ENCODE results near the gene UBE3C. TPM values are rescaled to one million over a fixed set of nuclear protein-coding genes. Genes with fewer than 3 reads are reported as not detected.

UBE3C gene
- total and polyA plus RNA-seq, 2 of the 13 experiments (the other 11 are each of a cell fraction or from before 2014, with no cell fraction given) = 27.0 to 48.2 TPM

GRCh38 chr7:157141525-157142060 is 2.9 kb downstream of the UBE3C start:
- BruUV-seq (replicated peaks) = no TSS peak
- intact Hi-C loops (cut with micrococcal nuclease; ENCODE audit: unreplicated experiment) (no loop called here), in situ Hi-C loops (cut with HindIII; ENCODE audit: extremely low pct_ligation_motif_present, low pct_unique_long_range_greater_than_20kb) (no loop called here)
- WGBS (ENCODE audit: low lambda C conversion rate) = over 99% methylated on average over 15 of the region's 16 CpGs
- DNase-seq (ENCODE audit: low spot score) (no peak), ATAC-seq (no peak), FAIRE-seq (no peak)
- Histone ChIP-seq H3K4me3 (replicated peaks in 1 of 3; ENCODE audit: insufficient read depth in 1 of 3, low read depth in 2 of 3, low read length in 3 of 3) (peak overlapping the region in 1 of 3 experiments; percentile 88; a peak in 1 of 6 replicates), H4K20me1 (ENCODE audit: insufficient read depth, low read length) (peaks cover 50% of the 10 kb centered on the region), H3K36me3 (replicated peaks in 1 of 2; ENCODE audit: control insufficient read depth in 1 of 2, insufficient read depth in 2 of 2, low read length in 2 of 2) (peaks cover 5 to 23% of the 10 kb centered on the region in 2 experiments), H2AFZ (ENCODE audit: low read length) (no peak overlapping the region), H3K9ac (ENCODE audit: insufficient read depth, low read depth, low read length) (no peak overlapping the region), H3K9me3 (ENCODE audit: low read length) (no peaks in the 10 kb centered on the region), H3K79me2 (ENCODE audit: insufficient read depth, low read length) (peaks cover 73% of the 10 kb centered on the region), H3K4me1 (ENCODE audit: insufficient read depth, low read length) (peaks cover 54% of the 10 kb centered on the region), H3K27ac (ENCODE audit: extremely low read length, insufficient read depth, low read length) (no peak overlapping the region), H3K4me2 (ENCODE audit: low read depth, low read length) (peak overlapping the region; percentile 99), H3K27me3 (ENCODE audit: control insufficient read depth in 1 of 2, insufficient read depth in 2 of 2, low read length in 2 of 2) (no peaks in the 10 kb centered on the region; a peak in 1 of 5 replicates)
- CTCF ChIA-PET (ENCODE audit: low intra/inter-chr PET ratio, low total read pairs) = no interaction called here
- POLR2A ChIA-PET = interaction anchor here (1.2 kb wide), 1 partner anchor 153 kb away, joined by 3 read pairs; no protein-coding TSS in a partner anchor
- TF ChIP-seq ZBTB38 (CRISPR knock-in tag; IDR thresholded peaks at IDR 0.05) (0 out of 2 replicates have a peak, but pooled peaks have one; percentile 23), SRSF9 (IDR thresholded peaks at IDR 0.05; ENCODE audit: borderline replicate concordance, insufficient read depth, low read depth, low read length, poor library complexity, severe bottlenecking) (no peak)

- no peaks in the 10 kb centered on the region; a peak in 1 of 5 replicates for H3K27me3 ChIP-seq (ENCODE audit: control insufficient read depth in 1 of 2, insufficient read depth in 2 of 2, low read length in 2 of 2)
- no peak for DNase-seq (ENCODE audit: low spot score)
- no peak for ATAC-seq
- ChIA-PET CTCF (ENCODE audit: low intra/inter-chr PET ratio, low total read pairs) (no interaction called here), POLR2A (no interaction called here)
- TF ChIP-seq BHLHE40 (IDR thresholded peaks at IDR 0.05; ENCODE audit: low read length) = no peak
- TF ChIP-seq ZNF563 (CRISPR knock-in tag; IDR thresholded peaks at IDR 0.05) = no peak
- TF ChIP-seq CENPX (CRISPR knock-in tag; IDR thresholded peaks at IDR 0.05) = no peak
- no peak for TF ChIP-seq TRAFD1 (CRISPR knock-in tag; IDR thresholded peaks at IDR 0.05; ENCODE audit: borderline replicate concordance)
- TF ChIP-seq PREB (CRISPR knock-in tag; IDR thresholded peaks at IDR 0.05) = no peak
- TF ChIP-seq SYNCRIP (IDR thresholded peaks at IDR 0.05; ENCODE audit: insufficient read depth, low read depth, low read length) = no peak
- no peak for TF ChIP-seq ZNF704 (CRISPR knock-in tag; IDR thresholded peaks at IDR 0.05; ENCODE audit: borderline replicate concordance)
- TF ChIP-seq HHEX (CRISPR knock-in tag; IDR thresholded peaks at IDR 0.05) = no peak
- TF ChIP-seq ETS1 (CRISPR knock-in tag; IDR thresholded peaks at IDR 0.05) = no peak
- H3K4me1 ChIP-seq (ENCODE audit: insufficient read depth, low read length) = peaks cover 60% of the 10 kb centered on the region
- H4K20me1 ChIP-seq (ENCODE audit: insufficient read depth, low read length) = peaks cover 72% of the 10 kb centered on the region
- intact Hi-C loops (cut with micrococcal nuclease; ENCODE audit: unreplicated experiment) (no loop called here), in situ Hi-C loops (cut with HindIII; ENCODE audit: extremely low pct_ligation_motif_present, low pct_unique_long_range_greater_than_20kb) (no loop called here)
- no peak overlapping the region for H3K27ac ChIP-seq (ENCODE audit: extremely low read length, insufficient read depth, low read length)
- H3K36me3 ChIP-seq (replicated peaks in 1 of 2; ENCODE audit: control insufficient read depth in 1 of 2, insufficient read depth in 2 of 2, low read length in 2 of 2) = peaks cover 5 to 25% of the 10 kb centered on the region in 2 experiments
- H2AFZ ChIP-seq (ENCODE audit: low read length) = no peak overlapping the region
- no TSS peak for BruUV-seq (replicated peaks)
- no peak overlapping the region for H3K9ac ChIP-seq (ENCODE audit: insufficient read depth, low read depth, low read length)
- H3K4me3 ChIP-seq (replicated peaks in 1 of 3; ENCODE audit: insufficient read depth in 1 of 3, low read depth in 2 of 3, low read length in 3 of 3) = no peak overlapping the region
- H3K79me2 ChIP-seq (ENCODE audit: insufficient read depth, low read length) = peaks cover 95% of the 10 kb centered on the region
- FAIRE-seq = no peak
- 91% methylated on average over 8 of the region's 8 CpGs for WGBS (ENCODE audit: low lambda C conversion rate)
- no peak overlapping the region for H3K4me2 ChIP-seq (ENCODE audit: low read depth, low read length)
- H3K9me3 ChIP-seq (ENCODE audit: low read length) = no peaks in the 10 kb centered on the region
These were observed 5.1 kb downstream of the UBE3C start for GRCh38 chr7:157143788-157144187.

All from HepG2 (cell line).